ENCODE measurements around the gene REEP5. TPM values are rescaled to one million over a fixed set of nuclear protein-coding genes. Genes with fewer than 3 reads are reported as not detected.

The REEP5 gene
- total and polyA plus RNA-seq, 2 of the 4 experiments (the other 2 are of a cell fraction), result 49.3 to 82.0 TPM

DNA sequence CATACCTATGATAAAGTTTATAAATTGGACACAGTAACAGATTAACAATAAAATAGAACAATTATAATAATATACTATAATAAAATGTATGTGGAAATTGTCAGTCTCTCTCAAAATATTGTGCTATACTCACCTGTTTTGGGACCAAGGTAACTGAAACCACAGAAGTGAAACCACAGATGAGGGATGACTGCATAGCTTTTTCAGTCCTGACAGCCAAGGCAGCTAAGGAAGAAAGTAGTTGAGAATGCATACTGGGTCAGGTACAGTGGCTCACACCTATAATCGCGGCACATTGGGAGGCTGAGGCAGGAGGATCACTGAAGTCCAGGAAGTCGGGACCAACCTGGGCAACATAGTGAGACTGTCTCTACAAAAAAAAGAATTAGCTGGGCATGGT, 52.1 kb downstream of the REEP5 start:
- Histone ChIP-seq H3K79me1 (ENCODE audit: low read depth in 1 of 2, low read length in 2 of 2) (peaks cover 11 to 34% of the 10 kb centered on the region in 2 experiments), H3K4me1 (ENCODE audit: control insufficient read depth, insufficient read depth, low read length) (peaks cover 3% of the 10 kb centered on the region; the same call in 1 of the 2 replicates), H2BK5ac (ENCODE audit: low read depth, low read length, poor library complexity, severe bottlenecking) (no peak overlapping the region), H3K9me1 (ENCODE audit: insufficient read depth, low read length) (peaks cover 3% of the 10 kb centered on the region; the same call in 1 of the 2 replicates), H2BK20ac (ENCODE audit: low read depth, low read length) (no peak overlapping the region), H3K56ac (ENCODE audit: extremely low read depth, insufficient read depth, low read length) (no peak overlapping the region), H2BK15ac (ENCODE audit: low read depth, low read length) (no peak overlapping the region), H4K5ac (ENCODE audit: low read depth, low read length) (no peak overlapping the region), H3K4me2 (ENCODE audit: low read depth, low read length) (no peak overlapping the region), H4K8ac (ENCODE audit: low read depth in 2 of 2, low read length in 2 of 2) (no peak overlapping the region), H4K20me1 (ENCODE audit: insufficient read depth, low read length) (no peaks in the 10 kb centered on the region; the same call in 1 of the 2 replicates), H3K36me3 (ENCODE audit: control insufficient read depth, insufficient read depth, low read length) (peaks cover 33% of the 10 kb centered on the region), H2AK9ac (replicated peaks; ENCODE audit: low read depth, low read length, poor library complexity) (no peak overlapping the region), H2BK120ac (ENCODE audit: low read depth, low read length) (no peak overlapping the region), H3K14ac (replicated peaks; ENCODE audit: low read depth, low read length) (no peak overlapping the region), H3K18ac (ENCODE audit: low read depth, low read length) (no peak overlapping the region), H3K4me3 (ENCODE audit: insufficient read depth, low read depth, low read length) (no peak overlapping the region), H3K4ac (ENCODE audit: low read depth, low read length) (no peak overlapping the region), H2AFZ (replicated peaks; ENCODE audit: low read length, poor library complexity) (no peak overlapping the region), H3K23ac (ENCODE audit: low read depth, low read length) (no peak overlapping the region), H3K27me3 (ENCODE audit: control insufficient read depth, insufficient read depth, low read length) (no peaks in the 10 kb centered on the region), H3K27ac (ENCODE audit: insufficient read depth, low read length) (no peak overlapping the region), H3K9ac (ENCODE audit: low read depth, low read length) (no peak overlapping the region), H3K9me3 (ENCODE audit: control insufficient read depth, insufficient read depth, low read length) (no peaks in the 10 kb centered on the region), H4K91ac (ENCODE audit: insufficient read depth, low read depth, low read length) (no peak overlapping the region), H2AK5ac (ENCODE audit: low read depth, low read length) (no peak overlapping the region)
- no peak for TF ChIP-seq SMC3 (IDR thresholded peaks at IDR 0.05; ENCODE audit: low read depth, low read length)
- no peak for TF ChIP-seq MAFK (IDR thresholded peaks at IDR 0.05; ENCODE audit: low read depth, low read length)
- no peak for TF ChIP-seq RCOR1 (IDR thresholded peaks at IDR 0.05; ENCODE audit: insufficient replicate concordance, low read length)
- TF ChIP-seq NFE2L2 (IDR thresholded peaks at IDR 0.05; ENCODE audit: low read depth, low read length), result no peak
- TF ChIP-seq FOS (IDR thresholded peaks at IDR 0.05; ENCODE audit: low read depth, low read length), result no peak
- TF ChIP-seq, protein P1, sequence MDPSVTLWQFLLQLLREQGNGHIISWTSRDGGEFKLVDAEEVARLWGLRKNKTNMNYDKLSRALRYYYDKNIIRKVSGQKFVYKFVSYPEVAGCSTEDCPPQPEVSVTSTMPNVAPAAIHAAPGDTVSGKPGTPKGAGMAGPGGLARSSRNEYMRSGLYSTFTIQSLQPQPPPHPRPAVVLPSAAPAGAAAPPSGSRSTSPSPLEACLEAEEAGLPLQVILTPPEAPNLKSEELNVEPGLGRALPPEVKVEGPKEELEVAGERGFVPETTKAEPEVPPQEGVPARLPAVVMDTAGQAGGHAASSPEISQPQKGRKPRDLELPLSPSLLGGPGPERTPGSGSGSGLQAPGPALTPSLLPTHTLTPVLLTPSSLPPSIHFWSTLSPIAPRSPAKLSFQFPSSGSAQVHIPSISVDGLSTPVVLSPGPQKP (IDR thresholded peaks at IDR 0.05; ENCODE audit: borderline replicate concordance, low read depth, low read length), result no peak
- TF ChIP-seq, protein P2, sequence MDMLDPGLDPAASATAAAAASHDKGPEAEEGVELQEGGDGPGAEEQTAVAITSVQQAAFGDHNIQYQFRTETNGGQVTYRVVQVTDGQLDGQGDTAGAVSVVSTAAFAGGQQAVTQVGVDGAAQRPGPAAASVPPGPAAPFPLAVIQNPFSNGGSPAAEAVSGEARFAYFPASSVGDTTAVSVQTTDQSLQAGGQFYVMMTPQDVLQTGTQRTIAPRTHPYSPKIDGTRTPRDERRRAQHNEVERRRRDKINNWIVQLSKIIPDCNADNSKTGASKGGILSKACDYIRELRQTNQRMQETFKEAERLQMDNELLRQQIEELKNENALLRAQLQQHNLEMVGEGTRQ (IDR thresholded peaks at IDR 0.05; ENCODE audit: low read depth, low read length), result no peak
- no peak for TF ChIP-seq POLR2A (IDR thresholded peaks at IDR 0.05; ENCODE audit: low read depth, low read length)
- TF ChIP-seq BHLHE40 (IDR thresholded peaks at IDR 0.05; ENCODE audit: low read depth, low read length), result no peak
- no peak for TF ChIP-seq RFX5 (IDR thresholded peaks at IDR 0.05; ENCODE audit: low read depth, low read length)
- TF ChIP-seq, protein P3, sequence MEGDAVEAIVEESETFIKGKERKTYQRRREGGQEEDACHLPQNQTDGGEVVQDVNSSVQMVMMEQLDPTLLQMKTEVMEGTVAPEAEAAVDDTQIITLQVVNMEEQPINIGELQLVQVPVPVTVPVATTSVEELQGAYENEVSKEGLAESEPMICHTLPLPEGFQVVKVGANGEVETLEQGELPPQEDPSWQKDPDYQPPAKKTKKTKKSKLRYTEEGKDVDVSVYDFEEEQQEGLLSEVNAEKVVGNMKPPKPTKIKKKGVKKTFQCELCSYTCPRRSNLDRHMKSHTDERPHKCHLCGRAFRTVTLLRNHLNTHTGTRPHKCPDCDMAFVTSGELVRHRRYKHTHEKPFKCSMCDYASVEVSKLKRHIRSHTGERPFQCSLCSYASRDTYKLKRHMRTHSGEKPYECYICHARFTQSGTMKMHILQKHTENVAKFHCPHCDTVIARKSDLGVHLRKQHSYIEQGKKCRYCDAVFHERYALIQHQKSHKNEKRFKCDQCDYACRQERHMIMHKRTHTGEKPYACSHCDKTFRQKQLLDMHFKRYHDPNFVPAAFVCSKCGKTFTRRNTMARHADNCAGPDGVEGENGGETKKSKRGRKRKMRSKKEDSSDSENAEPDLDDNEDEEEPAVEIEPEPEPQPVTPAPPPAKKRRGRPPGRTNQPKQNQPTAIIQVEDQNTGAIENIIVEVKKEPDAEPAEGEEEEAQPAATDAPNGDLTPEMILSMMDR (conservative IDR thresholded peaks at IDR 0.05; ENCODE audit: low read depth, low read length), result no peak
- no TSS peak for BruUV-seq (replicated peaks)
- ChIA-PET CTCF (no interaction called here), POLR2A (ENCODE audit: unreplicated experiment) (no interaction called here)
- intact Hi-C loops (cut with micrococcal nuclease) (no loop called here), in situ Hi-C loops (cut with MboI; ENCODE audit: low sequenced_read_pairs) (no loop called here), dilution Hi-C loops (cut with HindIII; ENCODE audit: low sequenced_read_pairs, unreplicated experiment) (no loop called here)
- 100% methylated on average over 3 of the region's 3 CpGs; no CpG with 5 or more reads in 1 of the 2 experiments for WGBS, 2 experiments (ENCODE audit: extremely low coverage in 2 of 2, insufficient read length in 1 of 2)
- DNase-seq (no peak), ATAC-seq (ENCODE audit: low read depth) (no peak)
